Measurements from ENCODE around the gene LRRTM3. TPM values are rescaled to one million over a fixed set of nuclear protein-coding genes. Genes with fewer than 3 reads are reported as not detected.
A peak's percentile ranks its signal among the peaks of the same experiment; 100 is the strongest.

Gene LRRTM3
- 0.04 TPM for polyA plus RNA-seq (2013, experiment 1 of 2)
- polyA plus RNA-seq (2013, experiment 2 of 2) = 0.06 TPM

- no CpG with 5 or more reads among the region's 16 CpGs for WGBS (ENCODE audit: extremely low coverage, insufficient coverage, low lambda C conversion rate)
- DNase-seq = peak; percentile 86
- Histone ChIP-seq H2AK5ac (ENCODE audit: low read length) (no peak within 1 kb of the TSS), H3K36me3 (ENCODE audit: control insufficient read depth, insufficient read depth, low read length) (no peaks in the 10 kb centered on the region), H3K4me2 (ENCODE audit: low read length) (no peak within 1 kb of the TSS), H3K79me2 (ENCODE audit: control insufficient read depth, insufficient read depth, low read length) (no peaks in the 10 kb centered on the region), H3K27me3 (ENCODE audit: insufficient read depth, low read length, poor library complexity) (peaks cover 9% of the 10 kb centered on the region), H3K79me1 (ENCODE audit: low read length) (no peaks in the 10 kb centered on the region), H2BK120ac (ENCODE audit: low read depth, low read length) (no peak within 1 kb of the TSS), H3K18ac (ENCODE audit: low read length) (no peak within 1 kb of the TSS), H4K8ac (ENCODE audit: low read depth, low read length) (no peak within 1 kb of the TSS), H2BK15ac (replicated peaks; ENCODE audit: low read depth) (no peak within 1 kb of the TSS), H3K4me1 (ENCODE audit: control insufficient read depth, low read depth, low read length) (no peaks in the 10 kb centered on the region), H3K4ac (ENCODE audit: low read depth, low read length) (no peak within 1 kb of the TSS), H3K56ac (ENCODE audit: low read length) (no peak within 1 kb of the TSS), H3K23ac (ENCODE audit: low read length) (no peak within 1 kb of the TSS), H3K27ac (ENCODE audit: low read depth, low read length) (no peak within 1 kb of the TSS), H3K4me3 (ENCODE audit: low read length) (no peak within 1 kb of the TSS), H4K5ac (ENCODE audit: low read length) (no peak within 1 kb of the TSS), H3K9ac (ENCODE audit: low read length) (no peak within 1 kb of the TSS), H2BK5ac (ENCODE audit: low read length) (no peak within 1 kb of the TSS)
Measured at GRCh38 chr10:66925896-66926715, at the start of gene LRRTM3. TSS of gene LRRTM3 (plus strand) at chr10:66926036.

GRCh38 chr10:66877361-66877760, 48.5 kb upstream of the LRRTM3 start:
- Histone ChIP-seq H3K27me3 (ENCODE audit: insufficient read depth, low read length, poor library complexity) (no peaks in the 10 kb centered on the region), H3K4me3 (ENCODE audit: low read length) (no peak overlapping the region), H4K5ac (ENCODE audit: low read length) (no peak overlapping the region), H3K4me1 (ENCODE audit: control insufficient read depth, low read depth, low read length) (no peaks in the 10 kb centered on the region), H3K56ac (ENCODE audit: low read length) (no peak overlapping the region), H2BK5ac (ENCODE audit: low read length) (no peak overlapping the region), H4K8ac (ENCODE audit: low read depth, low read length) (no peak overlapping the region), H3K9ac (ENCODE audit: low read length) (no peak overlapping the region), H3K4me2 (ENCODE audit: low read length) (no peak overlapping the region), H2AK5ac (ENCODE audit: low read length) (no peak overlapping the region), H3K27ac (ENCODE audit: low read depth, low read length) (no peak overlapping the region), H3K23ac (ENCODE audit: low read length) (no peak overlapping the region), H3K79me1 (ENCODE audit: low read length) (no peaks in the 10 kb centered on the region), H2BK120ac (ENCODE audit: low read depth, low read length) (no peak overlapping the region), H3K18ac (ENCODE audit: low read length) (no peak overlapping the region), H3K36me3 (ENCODE audit: control insufficient read depth, insufficient read depth, low read length) (no peaks in the 10 kb centered on the region), H2BK15ac (replicated peaks; ENCODE audit: low read depth) (no peak overlapping the region), H3K79me2 (ENCODE audit: control insufficient read depth, insufficient read depth, low read length) (no peaks in the 10 kb centered on the region), H3K4ac (ENCODE audit: low read depth, low read length) (no peak overlapping the region)
- no CpG with 5 or more reads among the region's 2 CpGs for WGBS (ENCODE audit: extremely low coverage, insufficient coverage, low lambda C conversion rate)
- DNase-seq = peak; percentile 71

GRCh38 chr10:66880292-66880691, 45.5 kb upstream of the LRRTM3 start:
- Histone ChIP-seq H3K4me2 (ENCODE audit: low read length) (no peak overlapping the region), H3K36me3 (ENCODE audit: control insufficient read depth, insufficient read depth, low read length) (no peaks in the 10 kb centered on the region)
- no CpG with 5 or more reads among the region's 1 CpG for WGBS (ENCODE audit: extremely low coverage, insufficient coverage, low lambda C conversion rate)

GRCh38 chr10:66880826-66881225, 45.0 kb upstream of the LRRTM3 start:
- H3K56ac ChIP-seq (ENCODE audit: low read length) = no peak overlapping the region
- no peak overlapping the region for H4K8ac ChIP-seq (ENCODE audit: low read depth, low read length)
- no peaks in the 10 kb centered on the region for H3K4me1 ChIP-seq (ENCODE audit: control insufficient read depth, low read depth, low read length)
- H3K4ac ChIP-seq (ENCODE audit: low read depth, low read length) = no peak overlapping the region
- H3K79me2 ChIP-seq (ENCODE audit: control insufficient read depth, insufficient read depth, low read length) = no peaks in the 10 kb centered on the region
- DNase-seq = no peak
- no peak overlapping the region for H3K9ac ChIP-seq (ENCODE audit: low read length)
- no peak overlapping the region for H2BK15ac ChIP-seq (replicated peaks; ENCODE audit: low read depth)
- H3K27ac ChIP-seq (ENCODE audit: low read depth, low read length) = no peak overlapping the region
- H3K23ac ChIP-seq (ENCODE audit: low read length) = no peak overlapping the region
- no peak overlapping the region for H2AK5ac ChIP-seq (ENCODE audit: low read length)
- no peak overlapping the region for H2BK5ac ChIP-seq (ENCODE audit: low read length)
- no peaks in the 10 kb centered on the region for H3K27me3 ChIP-seq (ENCODE audit: insufficient read depth, low read length, poor library complexity)
- no peaks in the 10 kb centered on the region for H3K36me3 ChIP-seq (ENCODE audit: control insufficient read depth, insufficient read depth, low read length)
- no peak overlapping the region for H4K5ac ChIP-seq (ENCODE audit: low read length)
- H3K79me1 ChIP-seq (ENCODE audit: low read length) = no peaks in the 10 kb centered on the region
- H3K4me2 ChIP-seq (ENCODE audit: low read length) = no peak overlapping the region
- H2BK120ac ChIP-seq (ENCODE audit: low read depth, low read length) = no peak overlapping the region
- no CpG with 5 or more reads among the region's 2 CpGs for WGBS (ENCODE audit: extremely low coverage, insufficient coverage, low lambda C conversion rate)
- no peak overlapping the region for H3K4me3 ChIP-seq (ENCODE audit: low read length)
- no peak overlapping the region for H3K18ac ChIP-seq (ENCODE audit: low read length)

More at GRCh38 chr10:66880292-66880691, 45.5 kb upstream of the LRRTM3 start:
- H3K4me3 ChIP-seq (ENCODE audit: low read length) = no peak overlapping the region
- H3K4ac ChIP-seq (ENCODE audit: low read depth, low read length) = no peak overlapping the region
- no peak overlapping the region for H2AK5ac ChIP-seq (ENCODE audit: low read length)
- no peak overlapping the region for H3K27ac ChIP-seq (ENCODE audit: low read depth, low read length)
- no peaks in the 10 kb centered on the region for H3K27me3 ChIP-seq (ENCODE audit: insufficient read depth, low read length, poor library complexity)
- no peak overlapping the region for H3K9ac ChIP-seq (ENCODE audit: low read length)
- H2BK15ac ChIP-seq (replicated peaks; ENCODE audit: low read depth) = no peak overlapping the region
- no peak overlapping the region for H4K5ac ChIP-seq (ENCODE audit: low read length)
- H3K18ac ChIP-seq (ENCODE audit: low read length) = no peak overlapping the region
- no peak overlapping the region for H2BK5ac ChIP-seq (ENCODE audit: low read length)
- no peak overlapping the region for H4K8ac ChIP-seq (ENCODE audit: low read depth, low read length)
- H3K79me2 ChIP-seq (ENCODE audit: control insufficient read depth, insufficient read depth, low read length) = no peaks in the 10 kb centered on the region
- no peak overlapping the region for H3K23ac ChIP-seq (ENCODE audit: low read length)
- no peak overlapping the region for H2BK120ac ChIP-seq (ENCODE audit: low read depth, low read length)
- no peak for DNase-seq
- H3K79me1 ChIP-seq (ENCODE audit: low read length) = no peaks in the 10 kb centered on the region
- H3K4me1 ChIP-seq (ENCODE audit: control insufficient read depth, low read depth, low read length) = no peaks in the 10 kb centered on the region
- no peak overlapping the region for H3K56ac ChIP-seq (ENCODE audit: low read length)

- Histone ChIP-seq H4K5ac (ENCODE audit: low read length) (no peak overlapping the region), H3K4me3 (ENCODE audit: low read length) (no peak overlapping the region), H3K79me2 (ENCODE audit: control insufficient read depth, insufficient read depth, low read length) (no peaks in the 10 kb centered on the region), H3K18ac (ENCODE audit: low read length) (no peak overlapping the region), H3K56ac (ENCODE audit: low read length) (no peak overlapping the region), H2BK120ac (ENCODE audit: low read depth, low read length) (no peak overlapping the region), H3K36me3 (ENCODE audit: control insufficient read depth, insufficient read depth, low read length) (no peaks in the 10 kb centered on the region), H3K9ac (ENCODE audit: low read length) (no peak overlapping the region), H3K27ac (ENCODE audit: low read depth, low read length) (no peak overlapping the region), H3K79me1 (ENCODE audit: low read length) (no peaks in the 10 kb centered on the region), H4K8ac (ENCODE audit: low read depth, low read length) (no peak overlapping the region), H3K4me2 (ENCODE audit: low read length) (no peak overlapping the region), H2AK5ac (ENCODE audit: low read length) (no peak overlapping the region), H3K27me3 (ENCODE audit: insufficient read depth, low read length, poor library complexity) (no peaks in the 10 kb centered on the region), H3K4ac (ENCODE audit: low read depth, low read length) (no peak overlapping the region), H3K4me1 (ENCODE audit: control insufficient read depth, low read depth, low read length) (no peaks in the 10 kb centered on the region), H2BK5ac (ENCODE audit: low read length) (no peak overlapping the region), H3K23ac (ENCODE audit: low read length) (no peak overlapping the region), H2BK15ac (replicated peaks; ENCODE audit: low read depth) (no peak overlapping the region)
- DNase-seq = no peak
- WGBS (ENCODE audit: extremely low coverage, insufficient coverage, low lambda C conversion rate) = no CpG with 5 or more reads among the region's 3 CpGs
Measured at GRCh38 chr10:66881814-66882213, 44.0 kb upstream of the LRRTM3 start.

- Histone ChIP-seq H3K79me2 (ENCODE audit: control insufficient read depth, insufficient read depth, low read length) (no peaks in the 10 kb centered on the region), H3K23ac (ENCODE audit: low read length) (no peak overlapping the region), H3K18ac (ENCODE audit: low read length) (no peak overlapping the region), H3K4ac (ENCODE audit: low read depth, low read length) (no peak overlapping the region), H3K27me3 (ENCODE audit: insufficient read depth, low read length, poor library complexity) (no peaks in the 10 kb centered on the region), H3K4me2 (ENCODE audit: low read length) (no peak overlapping the region), H4K5ac (ENCODE audit: low read length) (no peak overlapping the region), H3K56ac (ENCODE audit: low read length) (no peak overlapping the region), H2AK5ac (ENCODE audit: low read length) (no peak overlapping the region), H3K36me3 (ENCODE audit: control insufficient read depth, insufficient read depth, low read length) (no peaks in the 10 kb centered on the region), H4K8ac (ENCODE audit: low read depth, low read length) (no peak overlapping the region), H3K27ac (ENCODE audit: low read depth, low read length) (no peak overlapping the region), H2BK120ac (ENCODE audit: low read depth, low read length) (no peak overlapping the region), H2BK5ac (ENCODE audit: low read length) (no peak overlapping the region), H2BK15ac (replicated peaks; ENCODE audit: low read depth) (no peak overlapping the region), H3K4me1 (ENCODE audit: control insufficient read depth, low read depth, low read length) (no peaks in the 10 kb centered on the region), H3K79me1 (ENCODE audit: low read length) (no peaks in the 10 kb centered on the region), H3K4me3 (ENCODE audit: low read length) (no peak overlapping the region), H3K9ac (ENCODE audit: low read length) (no peak overlapping the region)
- no peak for DNase-seq
- WGBS (ENCODE audit: extremely low coverage, insufficient coverage, low lambda C conversion rate) = no CpG with 5 or more reads among the region's 2 CpGs
Measured at GRCh38 chr10:66882271-66882670, 43.6 kb upstream of the LRRTM3 start.
